GOT3 (cell line): Measurements from ENCODE around the gene GAS6.
A peak's percentile ranks its signal among the peaks of the same experiment; 100 is the strongest.
"Not testable (repeated sequence)": the region's sequence is repeated elsewhere in the genome, so short reads cannot be mapped to it uniquely, and the experiment has no call there.

Source experiments
- DNase-seq: peaks from one replicate; lab custom pipeline; 2025; ENCODE audit warnings: mixed read lengths; lab: John Stamatoyannopoulos, UW

The GAS6 gene

GRCh38 chr13:113863524-113864272 is at the start of gene GAS6:
Gene GAS6 (minus strand): TSS chr13:113864076. CDS start chr13:113863920, 156 bp downstream.
- DNase-seq: no peak

- DNase-seq: not testable (repeated sequence)
Observed at GRCh38 chr13:113913408-113913807, 49.5 kb upstream of the GAS6 start.

- no peak for DNase-seq
Observed at GRCh38 chr13:113912596-113912995, 48.7 kb upstream of the GAS6 start.

- no peak for DNase-seq
Observed at GRCh38 chr13:113907635-113908617, 44.0 kb upstream of the GAS6 start.

- DNase-seq: no peak
Observed at GRCh38 chr13:113906571-113906970, 42.7 kb upstream of the GAS6 start.

- no peak for DNase-seq
Observed at GRCh38 chr13:113905942-113906341, 42.1 kb upstream of the GAS6 start.

GRCh38 chr13:113905018-113905417 is 41.1 kb upstream of the GAS6 start:
- no peak for DNase-seq

GRCh38 chr13:113904411-113904810 is 40.5 kb upstream of the GAS6 start:
- no peak for DNase-seq

- no peak for DNase-seq
Observed at GRCh38 chr13:113903912-113904311, 40.0 kb upstream of the GAS6 start.

GRCh38 chr13:113902986-113903775 is 39.3 kb upstream of the GAS6 start:
- DNase-seq: no peak

- DNase-seq: no peak
Observed at GRCh38 chr13:113902481-113902880, 38.6 kb upstream of the GAS6 start.

GRCh38 chr13:113901642-113902041 is 37.8 kb upstream of the GAS6 start:
- no peak for DNase-seq

- no peak for DNase-seq
Observed at GRCh38 chr13:113901231-113901630, 37.4 kb upstream of the GAS6 start.

- DNase-seq: no peak
Observed at GRCh38 chr13:113900646-113901045, 36.8 kb upstream of the GAS6 start.

- no peak for DNase-seq
Observed at GRCh38 chr13:113898391-113898790, 34.5 kb upstream of the GAS6 start.

- no peak for DNase-seq
Observed at GRCh38 chr13:113897966-113898365, 34.1 kb upstream of the GAS6 start.

- DNase-seq: peak; percentile 67
Observed at GRCh38 chr13:113897161-113897560, 33.3 kb upstream of the GAS6 start.

GRCh38 chr13:113895436-113895835 is 31.6 kb upstream of the GAS6 start:
- DNase-seq: no peak

GRCh38 chr13:113890774-113891480 is 27.1 kb upstream of the GAS6 start:
- no peak for DNase-seq

GRCh38 chr13:113889467-113889866 is 25.6 kb upstream of the GAS6 start:
- DNase-seq: no peak

GRCh38 chr13:113888701-113889330 is 24.9 kb upstream of the GAS6 start:
- DNase-seq: no peak
